HG02623 (cell line): ENCODE results near the gene CSNK1A1L.
"Not testable (repeated sequence)": the region's sequence is repeated elsewhere in the genome, so short reads cannot be mapped to it uniquely, and the experiment has no call there.

ENCODE experiments used
- ATAC-seq: cut with Tn5 transposase; IDR thresholded peaks from one replicate; pipeline ENCODE4 v1.9.1; 2021; ENCODE audit warnings: moderate library complexity; ENCODE audit not compliant: unreplicated experiment

Gene CSNK1A1L

DNA sequence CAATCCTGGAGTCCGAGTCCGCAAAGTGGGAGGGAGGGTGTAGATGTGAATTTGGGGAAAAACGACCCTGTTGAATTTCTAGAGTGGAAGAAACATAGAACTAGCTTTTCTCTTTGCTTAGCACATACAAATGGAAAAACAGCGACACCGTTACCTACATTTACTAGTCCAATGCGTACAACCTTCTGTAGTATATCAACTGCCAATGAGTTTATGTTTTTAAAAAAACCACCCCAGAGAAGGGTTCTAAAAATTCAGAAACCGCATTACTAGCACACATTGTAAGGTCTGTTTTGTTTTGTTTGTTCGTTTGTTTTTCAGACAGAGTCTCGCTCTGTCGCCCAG is 45.6 kb downstream of the CSNK1A1L start:
- ATAC-seq = no peak

- peak; percentile 98 for ATAC-seq
Observed at GRCh38 chr13:37058910-37059847, 46.3 kb downstream of the CSNK1A1L start, which contains the start of gene SUPT20H. TSS of gene SUPT20H (minus strand) at chr13:37059688. CDS start at chr13:37051490, 8,198 bp downstream.

GRCh38 chr13:37056228-37056627 is 49.2 kb downstream of the CSNK1A1L start:
- ATAC-seq = not testable (repeated sequence)
